OCI-LY1 (cell line): Measurements from ENCODE around the gene MED27.

Source experiments
- H2AFZ ChIP-seq: fragments of 200-600 bp; sonication (generic), shearing (Covaris generic); 2 replicates; pipeline ENCODE4 v1.6.0; 2014; ENCODE audit warnings: antibody characterized with exemption, mild to moderate bottlenecking, low read length
- H3F3A ChIP-seq: fragments of 200-600 bp; sonication (generic), shearing (Covaris generic); 2 replicates; pipeline ENCODE4 v1.6.0; 2014; ENCODE audit warnings: mild to moderate bottlenecking, antibody characterized with exemption, low read length, moderate library complexity; ENCODE audit not compliant: insufficient read depth
- H3K27ac ChIP-seq: fragments of 200-600 bp; sonication (generic); 2 replicates; pipeline ENCODE4 v1.5.1; 2014; ENCODE audit warnings: low read length, mixed run types, mild to moderate bottlenecking, low read depth; ENCODE audit not compliant: poor library complexity, severe bottlenecking
- H3K27me3 ChIP-seq: fragments of 200-600 bp; sonication (generic); 2 replicates; pipeline ENCODE4 v1.6.0; 2014; ENCODE audit warnings: antibody characterized with exemption, mild to moderate bottlenecking, low read length, moderate library complexity; ENCODE audit not compliant: insufficient read depth
- H3K36me3 ChIP-seq: fragments of 200-600 bp; sonication (generic); 2 replicates; pipeline ENCODE4 v1.6.1; 2014; ENCODE audit warnings: mild to moderate bottlenecking, antibody characterized with exemption, low read length, moderate library complexity, mixed read lengths; ENCODE audit not compliant: insufficient read depth
- H3K4me1 ChIP-seq: fragments of 200-600 bp; sonication (generic); 2 replicates; pipeline ENCODE4 v1.5.1; 2014; ENCODE audit warnings: mild to moderate bottlenecking, low read length, moderate library complexity; ENCODE audit not compliant: insufficient read depth, severe bottlenecking
- H3K4me2 ChIP-seq: fragments of 200-600 bp; sonication (generic), shearing (Covaris generic); 2 replicates; pipeline ENCODE4 v1.6.1; 2014; ENCODE audit warnings: low read length
- H3K4me3 ChIP-seq: fragments of 200-600 bp; sonication (generic); 2 replicates; pipeline ENCODE4 v1.5.1; 2014; ENCODE audit warnings: low read length, low read depth, mild to moderate bottlenecking, mixed read lengths; ENCODE audit not compliant: poor library complexity, severe bottlenecking
- H3K79me2 ChIP-seq: fragments of 200-600 bp; shearing (Covaris generic); 2 replicates; pipeline ENCODE4 v1.6.1; 2016; ENCODE audit warnings: mixed run types, low read length, mixed read lengths; ENCODE audit not compliant: insufficient read depth
- H3K9ac ChIP-seq: fragments of 200-600 bp; sonication (generic), shearing (Covaris generic); 2 replicates; pipeline ENCODE4 v1.6.1; 2014; ENCODE audit warnings: mild to moderate bottlenecking, low read length, mixed read lengths
- H3K9me2 ChIP-seq: fragments of 200-600 bp; sonication (generic), shearing (Covaris generic); 2 replicates; pipeline ENCODE4 v1.6.1; 2014; ENCODE audit warnings: low read depth, mild to moderate bottlenecking, low read length, mixed read lengths
- H3K9me3 ChIP-seq: fragments of 200-600 bp; shearing (Covaris generic); 2 replicates; pipeline ENCODE4 v1.6.1; 2014; ENCODE audit warnings: low read length, mixed read lengths
- H4K20me1 ChIP-seq: fragments of 200-600 bp; sonication (generic), shearing (Covaris generic); 2 replicates; pipeline ENCODE4 v1.6.0; 2016; ENCODE audit warnings: mild to moderate bottlenecking, low read length; ENCODE audit not compliant: insufficient read depth
- EZH2 ChIP-seq: fragments of 200-600 bp; sonication (generic), shearing (Covaris generic); IDR thresholded peaks from 2 replicates; pipeline ENCODE4 v1.8.0; 2017; ENCODE audit warnings: borderline replicate concordance, mixed run types, mild to moderate bottlenecking, antibody characterized with exemption, low read length, moderate library complexity, mixed read lengths
- TF ChIP-seq, protein P1 (sequence below): fragments of 200-600 bp; sonication (generic), shearing (Covaris generic); IDR thresholded peaks from 2 replicates; pipeline ENCODE4 v1.5.1; 2017; ENCODE audit warnings: mild to moderate bottlenecking, antibody characterized with exemption, low read length, moderate library complexity, mixed read lengths

MED27 gene

GRCh38 chr9:132077881-132078698 lies 1.6 kb downstream of the MED27 start:
- Histone ChIP-seq H3K9ac (peak overlapping the region; percentile 93; the same call in 1 of the 2 replicates), H3K4me2 (peak overlapping the region; percentile 98), H3F3A (no peaks in the 10 kb centered on the region), H3K4me1 (peaks cover 19% of the 10 kb centered on the region), H3K9me2 (no peaks in the 10 kb centered on the region), H4K20me1 (no peaks in the 10 kb centered on the region), H3K27me3 (no peaks in the 10 kb centered on the region), H3K27ac (no peak overlapping the region), H3K4me3 (peak overlapping the region; percentile 100), H3K36me3 (peaks cover 41% of the 10 kb centered on the region; the same call in 1 of the 2 replicates), H3K79me2 (peaks cover 14% of the 10 kb centered on the region; the same call in 1 of the 2 replicates), H3K9me3 (no peaks in the 10 kb centered on the region), H2AFZ (no peak overlapping the region)
- no peak for TF ChIP-seq EZH2
- TF ChIP-seq, protein P1, sequence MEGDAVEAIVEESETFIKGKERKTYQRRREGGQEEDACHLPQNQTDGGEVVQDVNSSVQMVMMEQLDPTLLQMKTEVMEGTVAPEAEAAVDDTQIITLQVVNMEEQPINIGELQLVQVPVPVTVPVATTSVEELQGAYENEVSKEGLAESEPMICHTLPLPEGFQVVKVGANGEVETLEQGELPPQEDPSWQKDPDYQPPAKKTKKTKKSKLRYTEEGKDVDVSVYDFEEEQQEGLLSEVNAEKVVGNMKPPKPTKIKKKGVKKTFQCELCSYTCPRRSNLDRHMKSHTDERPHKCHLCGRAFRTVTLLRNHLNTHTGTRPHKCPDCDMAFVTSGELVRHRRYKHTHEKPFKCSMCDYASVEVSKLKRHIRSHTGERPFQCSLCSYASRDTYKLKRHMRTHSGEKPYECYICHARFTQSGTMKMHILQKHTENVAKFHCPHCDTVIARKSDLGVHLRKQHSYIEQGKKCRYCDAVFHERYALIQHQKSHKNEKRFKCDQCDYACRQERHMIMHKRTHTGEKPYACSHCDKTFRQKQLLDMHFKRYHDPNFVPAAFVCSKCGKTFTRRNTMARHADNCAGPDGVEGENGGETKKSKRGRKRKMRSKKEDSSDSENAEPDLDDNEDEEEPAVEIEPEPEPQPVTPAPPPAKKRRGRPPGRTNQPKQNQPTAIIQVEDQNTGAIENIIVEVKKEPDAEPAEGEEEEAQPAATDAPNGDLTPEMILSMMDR: no peak

GRCh38 chr9:132075853-132076252 lies 3.8 kb downstream of the MED27 start:
- H4K20me1 ChIP-seq: no peaks in the 10 kb centered on the region
- no peaks in the 10 kb centered on the region for H3K9me3 ChIP-seq
- no peaks in the 10 kb centered on the region for H3K27me3 ChIP-seq
- H3K79me2 ChIP-seq: peaks cover 14% of the 10 kb centered on the region; the same call in 1 of the 2 replicates
- no peak overlapping the region for H3K27ac ChIP-seq
- H3K4me3 ChIP-seq: no peak overlapping the region
- H3F3A ChIP-seq: no peaks in the 10 kb centered on the region
- no peak overlapping the region for H2AFZ ChIP-seq
- peaks cover 19% of the 10 kb centered on the region for H3K4me1 ChIP-seq
- H3K9ac ChIP-seq: no peak overlapping the region
- no peaks in the 10 kb centered on the region for H3K9me2 ChIP-seq
- no peak for TF ChIP-seq EZH2
- TF ChIP-seq, protein P1: no peak
- H3K36me3 ChIP-seq: peaks cover 61% of the 10 kb centered on the region; the same call in 1 of the 2 replicates
- H3K4me2 ChIP-seq: no peak overlapping the region

GRCh38 chr9:132074736-132075135 lies 4.9 kb downstream of the MED27 start:
- H3K79me2 ChIP-seq: peaks cover 14% of the 10 kb centered on the region; the same call in 1 of the 2 replicates

More at GRCh38 chr9:132074736-132075135, 4.9 kb downstream of the MED27 start:
- Histone ChIP-seq H4K20me1 (no peaks in the 10 kb centered on the region), H3K9me3 (no peaks in the 10 kb centered on the region), H3K4me2 (no peak overlapping the region), H3K9me2 (no peaks in the 10 kb centered on the region), H3K27me3 (no peaks in the 10 kb centered on the region), H3F3A (no peaks in the 10 kb centered on the region), H3K9ac (no peak overlapping the region), H3K27ac (no peak overlapping the region), H3K4me3 (no peak overlapping the region), H2AFZ (no peak overlapping the region), H3K4me1 (peaks cover 19% of the 10 kb centered on the region), H3K36me3 (peaks cover 63% of the 10 kb centered on the region; the same call in 1 of the 2 replicates)
- TF ChIP-seq, protein P1: no peak
